ENCODE data around the gene AGBL2. TPM values are rescaled to one million over a fixed set of nuclear protein-coding genes. Genes with fewer than 3 reads are reported as not detected.

AGBL2 gene
- total and polyA plus RNA-seq, 2 of the 8 experiments (the other 6 are each of a cell fraction or from before 2014, with no cell fraction given): 2.1 to 6.5 TPM

DNA sequence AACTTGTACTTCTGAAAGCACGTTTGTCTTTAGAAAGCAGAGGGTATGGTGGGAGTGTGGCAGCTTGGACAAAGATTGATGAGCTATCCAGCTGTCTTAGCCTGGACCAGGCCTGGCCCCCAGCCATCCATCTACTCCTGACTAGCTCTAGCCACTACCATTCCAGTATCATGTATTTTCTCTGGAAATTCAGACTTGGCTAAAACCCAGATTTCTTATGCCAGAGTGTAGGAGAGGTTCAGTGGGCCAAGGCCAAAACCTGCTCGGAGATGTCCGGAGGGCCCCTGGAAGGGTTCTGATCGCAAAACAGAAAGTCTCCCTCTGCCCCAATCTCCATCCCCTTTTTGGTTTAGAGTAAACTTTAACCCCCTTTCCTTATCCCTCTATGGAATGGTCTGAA lies 48.0 kb downstream of the AGBL2 start (continued):
- TF ChIP-seq, protein P1, sequence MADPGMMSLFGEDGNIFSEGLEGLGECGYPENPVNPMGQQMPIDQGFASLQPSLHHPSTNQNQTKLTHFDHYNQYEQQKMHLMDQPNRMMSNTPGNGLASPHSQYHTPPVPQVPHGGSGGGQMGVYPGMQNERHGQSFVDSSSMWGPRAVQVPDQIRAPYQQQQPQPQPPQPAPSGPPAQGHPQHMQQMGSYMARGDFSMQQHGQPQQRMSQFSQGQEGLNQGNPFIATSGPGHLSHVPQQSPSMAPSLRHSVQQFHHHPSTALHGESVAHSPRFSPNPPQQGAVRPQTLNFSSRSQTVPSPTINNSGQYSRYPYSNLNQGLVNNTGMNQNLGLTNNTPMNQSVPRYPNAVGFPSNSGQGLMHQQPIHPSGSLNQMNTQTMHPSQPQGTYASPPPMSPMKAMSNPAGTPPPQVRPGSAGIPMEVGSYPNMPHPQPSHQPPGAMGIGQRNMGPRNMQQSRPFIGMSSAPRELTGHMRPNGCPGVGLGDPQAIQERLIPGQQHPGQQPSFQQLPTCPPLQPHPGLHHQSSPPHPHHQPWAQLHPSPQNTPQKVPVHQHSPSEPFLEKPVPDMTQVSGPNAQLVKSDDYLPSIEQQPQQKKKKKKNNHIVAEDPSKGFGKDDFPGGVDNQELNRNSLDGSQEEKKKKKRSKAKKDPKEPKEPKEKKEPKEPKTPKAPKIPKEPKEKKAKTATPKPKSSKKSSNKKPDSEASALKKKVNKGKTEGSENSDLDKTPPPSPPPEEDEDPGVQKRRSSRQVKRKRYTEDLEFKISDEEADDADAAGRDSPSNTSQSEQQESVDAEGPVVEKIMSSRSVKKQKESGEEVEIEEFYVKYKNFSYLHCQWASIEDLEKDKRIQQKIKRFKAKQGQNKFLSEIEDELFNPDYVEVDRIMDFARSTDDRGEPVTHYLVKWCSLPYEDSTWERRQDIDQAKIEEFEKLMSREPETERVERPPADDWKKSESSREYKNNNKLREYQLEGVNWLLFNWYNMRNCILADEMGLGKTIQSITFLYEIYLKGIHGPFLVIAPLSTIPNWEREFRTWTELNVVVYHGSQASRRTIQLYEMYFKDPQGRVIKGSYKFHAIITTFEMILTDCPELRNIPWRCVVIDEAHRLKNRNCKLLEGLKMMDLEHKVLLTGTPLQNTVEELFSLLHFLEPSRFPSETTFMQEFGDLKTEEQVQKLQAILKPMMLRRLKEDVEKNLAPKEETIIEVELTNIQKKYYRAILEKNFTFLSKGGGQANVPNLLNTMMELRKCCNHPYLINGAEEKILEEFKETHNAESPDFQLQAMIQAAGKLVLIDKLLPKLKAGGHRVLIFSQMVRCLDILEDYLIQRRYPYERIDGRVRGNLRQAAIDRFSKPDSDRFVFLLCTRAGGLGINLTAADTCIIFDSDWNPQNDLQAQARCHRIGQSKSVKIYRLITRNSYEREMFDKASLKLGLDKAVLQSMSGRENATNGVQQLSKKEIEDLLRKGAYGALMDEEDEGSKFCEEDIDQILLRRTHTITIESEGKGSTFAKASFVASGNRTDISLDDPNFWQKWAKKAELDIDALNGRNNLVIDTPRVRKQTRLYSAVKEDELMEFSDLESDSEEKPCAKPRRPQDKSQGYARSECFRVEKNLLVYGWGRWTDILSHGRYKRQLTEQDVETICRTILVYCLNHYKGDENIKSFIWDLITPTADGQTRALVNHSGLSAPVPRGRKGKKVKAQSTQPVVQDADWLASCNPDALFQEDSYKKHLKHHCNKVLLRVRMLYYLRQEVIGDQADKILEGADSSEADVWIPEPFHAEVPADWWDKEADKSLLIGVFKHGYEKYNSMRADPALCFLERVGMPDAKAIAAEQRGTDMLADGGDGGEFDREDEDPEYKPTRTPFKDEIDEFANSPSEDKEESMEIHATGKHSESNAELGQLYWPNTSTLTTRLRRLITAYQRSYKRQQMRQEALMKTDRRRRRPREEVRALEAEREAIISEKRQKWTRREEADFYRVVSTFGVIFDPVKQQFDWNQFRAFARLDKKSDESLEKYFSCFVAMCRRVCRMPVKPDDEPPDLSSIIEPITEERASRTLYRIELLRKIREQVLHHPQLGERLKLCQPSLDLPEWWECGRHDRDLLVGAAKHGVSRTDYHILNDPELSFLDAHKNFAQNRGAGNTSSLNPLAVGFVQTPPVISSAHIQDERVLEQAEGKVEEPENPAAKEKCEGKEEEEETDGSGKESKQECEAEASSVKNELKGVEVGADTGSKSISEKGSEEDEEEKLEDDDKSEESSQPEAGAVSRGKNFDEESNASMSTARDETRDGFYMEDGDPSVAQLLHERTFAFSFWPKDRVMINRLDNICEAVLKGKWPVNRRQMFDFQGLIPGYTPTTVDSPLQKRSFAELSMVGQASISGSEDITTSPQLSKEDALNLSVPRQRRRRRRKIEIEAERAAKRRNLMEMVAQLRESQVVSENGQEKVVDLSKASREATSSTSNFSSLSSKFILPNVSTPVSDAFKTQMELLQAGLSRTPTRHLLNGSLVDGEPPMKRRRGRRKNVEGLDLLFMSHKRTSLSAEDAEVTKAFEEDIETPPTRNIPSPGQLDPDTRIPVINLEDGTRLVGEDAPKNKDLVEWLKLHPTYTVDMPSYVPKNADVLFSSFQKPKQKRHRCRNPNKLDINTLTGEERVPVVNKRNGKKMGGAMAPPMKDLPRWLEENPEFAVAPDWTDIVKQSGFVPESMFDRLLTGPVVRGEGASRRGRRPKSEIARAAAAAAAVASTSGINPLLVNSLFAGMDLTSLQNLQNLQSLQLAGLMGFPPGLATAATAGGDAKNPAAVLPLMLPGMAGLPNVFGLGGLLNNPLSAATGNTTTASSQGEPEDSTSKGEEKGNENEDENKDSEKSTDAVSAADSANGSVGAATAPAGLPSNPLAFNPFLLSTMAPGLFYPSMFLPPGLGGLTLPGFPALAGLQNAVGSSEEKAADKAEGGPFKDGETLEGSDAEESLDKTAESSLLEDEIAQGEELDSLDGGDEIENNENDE (IDR thresholded peaks at IDR 0.05; ENCODE audit: insufficient replicate concordance, low read length): no peak
- TF ChIP-seq RBBP5 (IDR thresholded peaks at IDR 0.05; ENCODE audit: borderline replicate concordance, low read depth, low read length): no peak
- TF ChIP-seq CBX5 (IDR thresholded peaks at IDR 0.05; ENCODE audit: low read depth, low read length): no peak
- TF ChIP-seq BACH1 (IDR thresholded peaks at IDR 0.05; ENCODE audit: low read length): no peak
- no peak for TF ChIP-seq CEBPB (IDR thresholded peaks at IDR 0.05; ENCODE audit: low read depth, low read length)
- no peak for TF ChIP-seq CBX8 (IDR thresholded peaks at IDR 0.05; ENCODE audit: borderline replicate concordance, low read depth, low read length)
- TF ChIP-seq SIX5 (IDR thresholded peaks at IDR 0.05; ENCODE audit: low read depth, low read length): no peak

All from H1 (cell line).